MCF 10A (cell line): ENCODE results near the gene COPS3. TPM values are rescaled to one million over a fixed set of nuclear protein-coding genes. Genes with fewer than 3 reads are reported as not detected.

ENCODE experiments used
- BruUV-seq: library from RNA; stranded (reverse); fragments of 400-500 nt; replicated peaks from 2 replicates; lab custom pipeline; 2021; lab: Mats Ljungman, UMichigan
- CTCF ChIA-PET: fragments of 300-600 bp; sonication (Branson Sonifier 250); formaldehyde crosslinking; extraction: SDS; loops from one replicate; lab custom pipeline; 2021; ENCODE audit warnings: antibody characterized with exemption, inconsistent platforms; lab: Yijun Ruan, JAX
- POLR2A ChIA-PET: fragments of 300-600, 350-650 bp; sonication (Branson Sonifier 250); formaldehyde crosslinking; extraction: SDS; loops from one replicate; lab custom pipeline; 2020; ENCODE audit warnings: antibody characterized with exemption, inconsistent platforms; lab: Yijun Ruan, JAX
- DNase-seq: peaks from one replicate; pipeline ENCODE4 v3.0.0-alpha.2; 2018; ENCODE audit not compliant: unreplicated experiment
- H3K27ac Mint-ChIP-seq: one replicate; pipeline ENCODE4 v1.8.0; 2022; ENCODE audit warnings: mild to moderate bottlenecking, low read depth, mixed read lengths; ENCODE audit not compliant: unreplicated experiment
- H3K27me3 Mint-ChIP-seq: one replicate; pipeline ENCODE4 v1.8.0; 2022; ENCODE audit warnings: mixed read lengths; ENCODE audit not compliant: insufficient read depth, unreplicated experiment
- H3K36me3 Mint-ChIP-seq: one replicate; pipeline ENCODE4 v1.8.0; 2022; ENCODE audit warnings: mild to moderate bottlenecking, moderate library complexity, mixed read lengths; ENCODE audit not compliant: insufficient read depth, unreplicated experiment
- H3K4me1 Mint-ChIP-seq: one replicate; pipeline ENCODE4 v1.8.0; 2022; ENCODE audit warnings: mixed read lengths; ENCODE audit not compliant: insufficient read depth, unreplicated experiment
- H3K4me3 Mint-ChIP-seq: one replicate; pipeline ENCODE4 v1.8.0; 2022; ENCODE audit warnings: mild to moderate bottlenecking, moderate library complexity, mixed read lengths; ENCODE audit not compliant: unreplicated experiment
- H3K9me3 Mint-ChIP-seq: one replicate; pipeline ENCODE4 v1.8.0; 2022; ENCODE audit warnings: mixed read lengths; ENCODE audit not compliant: unreplicated experiment
- CTCF ChIP-seq: fragments of 200-600 bp; IDR thresholded peaks from one replicate; pipeline ENCODE4 v1.8.0; 2022; ENCODE audit warnings: antibody characterized with exemption, mild to moderate bottlenecking; ENCODE audit not compliant: unreplicated experiment
- intact Hi-C: fragments of 100-400 bp; cut with micrococcal nuclease; formaldehyde crosslinking; loops from 2 replicates; pipeline ENCODE4 v1.14.1; 2022
- total RNA-seq: library from RNA; stranded (reverse); gene quantifications from 2 replicates; pipeline ENCODE4 v1.2.3, GENCODE V29; 2022

COPS3 gene
- total RNA-seq, 1 experiment from 2014 or later, result 91.8 TPM

- POLR2A ChIA-PET, result no interaction called here
- no peak for DNase-seq
- no peaks in the 10 kb centered on the region for H3K36me3 Mint-ChIP-seq
- no peaks in the 10 kb centered on the region for H3K9me3 Mint-ChIP-seq
- intact Hi-C loops, result no loop called here
- H3K27ac Mint-ChIP-seq, result no peak overlapping the region
- BruUV-seq, result no TSS peak
- H3K4me1 Mint-ChIP-seq, result no peaks in the 10 kb centered on the region
- no peaks in the 10 kb centered on the region for H3K27me3 Mint-ChIP-seq
- CTCF ChIA-PET, result no interaction called here
- TF ChIP-seq CTCF, result no peak
- no peak overlapping the region for H3K4me3 Mint-ChIP-seq
These were observed 40.4 kb upstream of the COPS3 start for GRCh38 chr17:17321356-17322025.

GRCh38 chr17:17320911-17321220 is 39.8 kb upstream of the COPS3 start:
- intact Hi-C loops, result no loop called here
- DNase-seq, result no peak
- Mint-ChIP-seq H3K27ac (no peak overlapping the region), H3K4me1 (no peaks in the 10 kb centered on the region), H3K36me3 (no peaks in the 10 kb centered on the region), H3K9me3 (no peaks in the 10 kb centered on the region), H3K27me3 (no peaks in the 10 kb centered on the region), H3K4me3 (no peak overlapping the region)
- POLR2A ChIA-PET, result interaction anchor here (0.7 kb wide), 1 partner anchor 29 kb away, joined by 3 read pairs; no protein-coding TSS in a partner anchor
- no peak for TF ChIP-seq CTCF
- BruUV-seq, result no TSS peak
- CTCF ChIA-PET, result interaction anchor here (0.7 to 0.8 kb wide), 2 partner anchors 14 to 712 kb away, joined by 4 to 7 read pairs; no protein-coding TSS in a partner anchor

- no peak overlapping the region for H3K27ac Mint-ChIP-seq
- H3K9me3 Mint-ChIP-seq, result no peaks in the 10 kb centered on the region
- BruUV-seq, result no TSS peak
- intact Hi-C loops, result no loop called here
- H3K4me1 Mint-ChIP-seq, result no peaks in the 10 kb centered on the region
- H3K36me3 Mint-ChIP-seq, result no peaks in the 10 kb centered on the region
- H3K27me3 Mint-ChIP-seq, result no peaks in the 10 kb centered on the region
- no peak overlapping the region for H3K4me3 Mint-ChIP-seq
- ChIA-PET CTCF (interaction anchor here (0.7 to 0.8 kb wide), 2 partner anchors 14 to 713 kb away, joined by 4 to 7 read pairs; no protein-coding TSS in a partner anchor), POLR2A (interaction anchor here (0.7 kb wide), 1 partner anchor 30 kb away, joined by 3 read pairs; no protein-coding TSS in a partner anchor)
- no peak for TF ChIP-seq CTCF
- DNase-seq, result no peak
These were observed 39.3 kb upstream of the COPS3 start for GRCh38 chr17:17320188-17320910.

GRCh38 chr17:17315142-17315821 is 34.2 kb upstream of the COPS3 start:
- peaks cover 14% of the 10 kb centered on the region for H3K36me3 Mint-ChIP-seq
- ChIA-PET POLR2A (interaction anchor here (0.7 to 1.0 kb wide), 2 partner anchors 9 to 365 kb away, joined by 3 to 4 read pairs; no protein-coding TSS in a partner anchor), CTCF (interaction anchor here (0.6 to 0.9 kb wide), 4 partner anchors 16 to 334 kb away, joined by 3 to 5 read pairs (median 4); no protein-coding TSS in a partner anchor)
- no peaks in the 10 kb centered on the region for H3K4me1 Mint-ChIP-seq
- no peak overlapping the region for H3K27ac Mint-ChIP-seq
- intact Hi-C loops, result no loop called here
- no peak overlapping the region for H3K4me3 Mint-ChIP-seq
- no TSS peak for BruUV-seq
- TF ChIP-seq CTCF, result no peak
- no peaks in the 10 kb centered on the region for H3K27me3 Mint-ChIP-seq
- no peak for DNase-seq
- no peaks in the 10 kb centered on the region for H3K9me3 Mint-ChIP-seq
